Pancreas (tissue), 10 donors: Measurements from ENCODE around the gene KDR. TPM values are rescaled to one million over a fixed set of nuclear protein-coding genes. Genes with fewer than 3 reads are reported as not detected.

Source experiments
- ATAC-seq, 4 donors: fragments of 200-7000 bp; cut with Tn5 transposase; one replicate each; pipeline versions ENCODE4 v1.8.0 to v1.9.1; 2020; ENCODE audit warnings: mild to moderate bottlenecking in 4 of 4, moderate library complexity in 4 of 4
- DNase-seq, 6 donors: peaks; one replicate each; pipeline ENCODE4 v3.0.0-alpha.2; 2020
- FAIRE-seq: peaks from 2 replicates; lab custom pipeline; 2012; peaks lifted over from hg19 to GRCh38; lab: Jason Lieb, UNC
- H3K27ac ChIP-seq, 4 donors: fragments of 200-600 bp; sonication (generic); 1 replicate in 3 of 4; 2 replicates in 1 of 4; pipeline versions ENCODE4 v1.5.0 to v1.8.0; 2020
- H3K27me3 ChIP-seq, 4 donors: fragments of 200-600 bp; one replicate each; pipeline ENCODE4 v1.8.0; 2021
- H3K36me3 ChIP-seq, 3 donors: fragments of 200-600 bp; sonication (generic) in 1 of 3; one replicate each; pipeline versions ENCODE4 v1.5.0 to v1.8.0; 2020 to 2021
- H3K4me1 ChIP-seq, 3 donors: fragments of 200-600 bp; one replicate each; pipeline ENCODE4 v1.8.0; 2021
- H3K4me3 ChIP-seq, 4 donors: fragments of 200-600 bp; sonication (generic) in 2 of 4; one replicate each; pipeline versions ENCODE4 v1.5.0 to v1.8.0; 2020 to 2021
- H3K9me3 ChIP-seq, 4 donors: fragments of 200-600 bp; one replicate each; pipeline ENCODE4 v1.8.0; 2021
- CTCF ChIP-seq, 4 donors: fragments of 200-600 bp; sonication (generic) in 3 of 4; IDR thresholded peaks; one replicate each; pipeline versions ENCODE4 v1.5.0 to v1.8.0; 2021; ENCODE audit warnings: antibody characterized with exemption in 4 of 4
- WGBS, 2 donors: extraction: QIAGEN DNeasy Blood & Tissue Kit; methylation state at CpG; one replicate each; pipeline ENCODE4 v1.1.7; 2013; 5-methylcytosine and 5-hydroxymethylcytosine counted together
- intact Hi-C, 3 donors: fragments of 100-400 bp; cut with DNase I; formaldehyde crosslinking; loops; one replicate each; pipeline versions ENCODE4 v1.11.1 to v1.14.2; 2022
- polyA plus RNA-seq, 2 donors: library from polyadenylated mRNA; stranded (reverse); fragments of 200-250 nt; gene quantifications; one replicate each; pipeline ENCODE4 v1.2.3, GENCODE V29; 2013
- total RNA-seq, 6 donors: library from RNA; stranded (reverse); fragmentation: NEBNext Ultra II Directional in 4 of 6; extraction: Animal tissue kit (Norgen Biotek cat#: 25700) in 4 of 6; gene quantifications; one replicate each; pipeline versions ENCODE4 v1.2.1 to v1.2.4, GENCODE V29; 2021 to 2023
- donor health status: healthy with polysubstance abuse.
- donor health status: DM: no; HTN: no; CAD: no; lungs with moderate emphysema.
- donor health status: DM: no; HTN: no; CAD: no.
- donor health status: control.
- donor health status: control.
- donor health status: Bipolar disorder and iron deficiency.
- donor health status: DM: yes; HTN: yes; CAD: no.
- donor health status: DM: no; HTN: no; CAD: no.
- donor health status: DM: no; HTN: no; CAD: no.
- donor health status: DM: yes; HTN: yes; CAD: no.

Gene KDR
- total and polyA plus RNA-seq, 8 donors = 1.6 to 9.1 (median 4.8) TPM

- Histone ChIP-seq H3K4me3 (no peak overlapping the region), H3K9me3 (no peaks in the 10 kb centered on the region), H3K27ac (no peak overlapping the region), H3K36me3 (no peaks in the 10 kb centered on the region), H3K27me3 (no peaks in the 10 kb centered on the region), H3K4me1 (no peaks in the 10 kb centered on the region)
- FAIRE-seq (no peak), ATAC-seq (no peak), DNase-seq (no peak)
- WGBS, 2 donors = 48 to 69% methylated on average over 1 of the region's 1 CpG
- TF ChIP-seq CTCF (IDR thresholded peaks at IDR 0.05) = no peak
- intact Hi-C loops = no loop called here
Measured at GRCh38 chr4:55050418-55050950, 74.9 kb downstream of the KDR start.

- Histone ChIP-seq H3K27ac (peak overlapping the region in 1 of 4 donors; percentile 15), H3K4me3 (no peak overlapping the region), H3K36me3 (no peaks in the 10 kb centered on the region), H3K27me3 (no peaks in the 10 kb centered on the region), H3K9me3 (no peaks in the 10 kb centered on the region), H3K4me1 (peaks cover 0 to 5% (median 3%) of the 10 kb centered on the region in 3 donors)
- TF ChIP-seq CTCF (IDR thresholded peaks at IDR 0.05) = no peak
- intact Hi-C loops = no loop called here
- ATAC-seq = peak; percentile 63 to 86 (median 73)
- no peak for FAIRE-seq
- 10 to 12% methylated on average over 2 of the region's 2 CpGs for WGBS, 2 donors
- DNase-seq = peak in 3 of 6 donors; percentile 9 to 36 (median 18)
Measured at GRCh38 chr4:55038176-55038890, 87.1 kb downstream of the KDR start.

- FAIRE-seq = peak; percentile 96
- peaks cover 0 to 5% (median 3%) of the 10 kb centered on the region in 3 donors for H3K4me1 ChIP-seq
Measured at GRCh38 chr4:55037728-55038127, 87.7 kb downstream of the KDR start.

GRCh38 chr4:55036405-55036804 lies 89.0 kb downstream of the KDR start:
- FAIRE-seq (no peak), DNase-seq (no peak), ATAC-seq (no peak)
- no peaks in the 10 kb centered on the region for H3K9me3 ChIP-seq
- peaks cover 0 to 5% (median 3%) of the 10 kb centered on the region in 3 donors for H3K4me1 ChIP-seq
- H3K27ac ChIP-seq = no peak overlapping the region
- TF ChIP-seq CTCF (IDR thresholded peaks at IDR 0.05) = no peak
- no peaks in the 10 kb centered on the region for H3K27me3 ChIP-seq
- H3K36me3 ChIP-seq = no peaks in the 10 kb centered on the region
- intact Hi-C loops = no loop called here
- 55 to 61% methylated on average over 3 of the region's 3 CpGs for WGBS, 2 donors
- no peak overlapping the region for H3K4me3 ChIP-seq

More at GRCh38 chr4:55037728-55038127, 87.7 kb downstream of the KDR start:
- DNase-seq (no peak), ATAC-seq (no peak)
- intact Hi-C loops = no loop called here
- no peak for TF ChIP-seq CTCF (IDR thresholded peaks at IDR 0.05)
- Histone ChIP-seq H3K4me3 (no peak overlapping the region), H3K36me3 (no peaks in the 10 kb centered on the region), H3K27ac (no peak overlapping the region), H3K9me3 (no peaks in the 10 kb centered on the region), H3K27me3 (no peaks in the 10 kb centered on the region)
- 30 to 35% methylated on average over 1 of the region's 1 CpG for WGBS, 2 donors

GRCh38 chr4:55035892-55036291 lies 89.5 kb downstream of the KDR start:
- H3K4me3 ChIP-seq = no peak overlapping the region
- 39 to 40% methylated on average over 1 of the region's 1 CpG for WGBS, 2 donors

More at GRCh38 chr4:55035892-55036291, 89.5 kb downstream of the KDR start:
- FAIRE-seq (no peak), ATAC-seq (no peak), DNase-seq (no peak)
- no peaks in the 10 kb centered on the region for H3K27me3 ChIP-seq
- no peak overlapping the region for H3K27ac ChIP-seq
- H3K4me1 ChIP-seq = peaks cover 0 to 5% (median 3%) of the 10 kb centered on the region in 3 donors
- no peaks in the 10 kb centered on the region for H3K9me3 ChIP-seq
- H3K36me3 ChIP-seq = no peaks in the 10 kb centered on the region
- no peak for TF ChIP-seq CTCF (IDR thresholded peaks at IDR 0.05)
- intact Hi-C loops = no loop called here
